GM21515 (cell line): ENCODE results near the gene YPEL3.

Experiments used
- ATAC-seq: cut with Tn5 transposase; IDR thresholded peaks from one replicate; pipeline ENCODE4 v1.9.1; 2021; ENCODE audit not compliant: unreplicated experiment

Gene YPEL3

GRCh38 chr16:30053376-30054015, 42.5 kb downstream of the YPEL3 start:
- ATAC-seq: no peak

GRCh38 chr16:30052671-30053372, 43.2 kb downstream of the YPEL3 start:
- ATAC-seq: peak; percentile 52

GRCh38 chr16:30051518-30051917, 44.5 kb downstream of the YPEL3 start:
- ATAC-seq: no peak

GRCh38 chr16:30049871-30050270, 46.1 kb downstream of the YPEL3 start:
- ATAC-seq: no peak

DNA sequence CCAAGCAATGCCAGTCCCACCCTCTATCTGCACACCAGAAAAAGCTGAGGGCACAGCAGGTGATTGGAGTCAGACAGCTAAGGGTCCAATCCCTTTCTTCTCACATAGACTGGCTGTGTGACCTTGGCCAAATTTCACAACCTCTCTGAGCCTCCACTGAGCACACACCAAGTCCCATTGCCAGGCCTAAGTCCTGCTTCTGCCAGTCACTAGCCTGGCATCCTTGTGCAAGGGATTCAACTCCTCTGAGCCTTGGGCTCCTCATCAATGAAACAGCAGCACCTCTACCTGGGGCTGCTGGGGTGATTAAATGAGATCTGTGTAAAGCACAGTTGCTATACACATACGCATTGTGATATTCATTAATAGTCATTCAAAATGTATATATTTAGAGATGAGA, 49.4 kb downstream of the YPEL3 start:
- no peak for ATAC-seq

GRCh38 chr16:30046178-30046577, 49.8 kb downstream of the YPEL3 start:
- no peak for ATAC-seq
